Activated CD4-positive, CD25-positive, alpha-beta regulatory T cell treated with anti-CD3 and anti-CD28 coated beads, Interleukin-2, amount 50 U/mL, for 72 hours (primary cell): ENCODE measurements around the gene RDM1.
"Not testable (repeated sequence)": the region's sequence is repeated elsewhere in the genome, so short reads cannot be mapped to it uniquely, and the experiment has no call there.

Experiments
- DNase-seq: peaks from one replicate; pipeline ENCODE4 v3.0.0; 2021

RDM1 gene

GRCh38 chr17:35898283-35899070, 32.1 kb downstream of the RDM1 start:
- no peak for DNase-seq

- not testable (repeated sequence) for DNase-seq
These were observed 32.8 kb downstream of the RDM1 start for GRCh38 chr17:35897772-35898171.

GRCh38 chr17:35895636-35896587, 34.7 kb downstream of the RDM1 start:
- no peak for DNase-seq

- no peak for DNase-seq
These were observed 36.4 kb downstream of the RDM1 start for GRCh38 chr17:35894206-35894605.

GRCh38 chr17:35893751-35894150, 36.8 kb downstream of the RDM1 start:
- DNase-seq: no peak

- peak; percentile 43 for DNase-seq
These were observed 38.2 kb downstream of the RDM1 start for GRCh38 chr17:35892091-35893035.

GRCh38 chr17:35891269-35891668, 39.3 kb downstream of the RDM1 start:
- DNase-seq: no peak

- DNase-seq: no peak
These were observed 39.8 kb downstream of the RDM1 start for GRCh38 chr17:35890774-35891155.

- DNase-seq: no peak
These were observed 40.5 kb downstream of the RDM1 start for GRCh38 chr17:35889818-35890773.

GRCh38 chr17:35889241-35889640, 41.3 kb downstream of the RDM1 start:
- DNase-seq: no peak

GRCh38 chr17:35879773-35880654, 50.6 kb downstream of the RDM1 start, which contains the start of gene CCL5:
Gene CCL5 (minus strand): TSS chr17:35880360.
- peak; percentile 44 for DNase-seq

GRCh38 chr17:35878361-35878760, 52.2 kb downstream of the RDM1 start:
- DNase-seq: no peak

- no peak for DNase-seq
These were observed 53.1 kb downstream of the RDM1 start for GRCh38 chr17:35877345-35878029.

- DNase-seq: no peak
These were observed 54.0 kb downstream of the RDM1 start for GRCh38 chr17:35876534-35876933.

- DNase-seq: no peak
These were observed 54.8 kb downstream of the RDM1 start for GRCh38 chr17:35875800-35876139.

GRCh38 chr17:35875072-35875799, 55.3 kb downstream of the RDM1 start:
- DNase-seq: no peak

GRCh38 chr17:35872196-35872980, 58.2 kb downstream of the RDM1 start:
- DNase-seq: no peak
